Immature natural killer cell (primary cell): ENCODE results near the gene CUBN. TPM values are rescaled to one million over a fixed set of nuclear protein-coding genes. Genes with fewer than 3 reads are reported as not detected.

Source experiments
- DNase-seq, 3 donors: peaks; one replicate each; pipeline ENCODE4 v3.0.0; 2022; ENCODE audit warnings: mixed read lengths in 1 of 3
- H3K27ac Mint-ChIP-seq, 6 donors: one replicate each; pipeline ENCODE4 v1.8.0; 2020; ENCODE audit warnings: mixed read lengths in 6 of 6, mild to moderate bottlenecking in 5 of 6, inconsistent platforms in 4 of 6, moderate library complexity in 3 of 6
- H3K27me3 Mint-ChIP-seq, 3 donors: one replicate each; pipeline ENCODE4 v1.8.0; 2020 to 2021; ENCODE audit warnings: low read depth in 3 of 3, mild to moderate bottlenecking in 3 of 3, mixed read lengths in 3 of 3, moderate library complexity in 3 of 3, inconsistent platforms in 1 of 3
- H3K36me3 Mint-ChIP-seq, 3 donors: one replicate each; pipeline ENCODE4 v1.8.0; 2020; ENCODE audit warnings: mixed read lengths in 3 of 3, inconsistent platforms in 2 of 3, mild to moderate bottlenecking in 2 of 3
- H3K4me1 Mint-ChIP-seq, 2 donors: one replicate each; pipeline ENCODE4 v1.8.0; 2020; ENCODE audit warnings: inconsistent platforms in 2 of 2, mild to moderate bottlenecking in 2 of 2, mixed read lengths in 2 of 2, moderate library complexity in 1 of 2
- H3K4me3 Mint-ChIP-seq, 5 donors: one replicate each; pipeline ENCODE4 v1.8.0; 2020; ENCODE audit warnings: mild to moderate bottlenecking in 5 of 5, mixed read lengths in 5 of 5, inconsistent platforms in 3 of 5, moderate library complexity in 3 of 5
- H3K9me3 Mint-ChIP-seq, 6 donors: one replicate each; pipeline ENCODE4 v1.8.0; 2020; ENCODE audit warnings: mild to moderate bottlenecking in 6 of 6, mixed read lengths in 6 of 6, inconsistent platforms in 4 of 6, moderate library complexity in 3 of 6
- polyA plus RNA-seq, 3 donors: library from polyadenylated mRNA; unstranded; fragments of 300-500 nt; fragmentation: Illumina TruSeq; gene quantifications; one replicate each; pipeline ENCODE4 v1.2.3, GENCODE V29; 2021

Gene CUBN
- polyA plus RNA-seq, 3 donors from 2014 or later: 0.16 to 1.2 TPM; not detected in 1

DNA sequence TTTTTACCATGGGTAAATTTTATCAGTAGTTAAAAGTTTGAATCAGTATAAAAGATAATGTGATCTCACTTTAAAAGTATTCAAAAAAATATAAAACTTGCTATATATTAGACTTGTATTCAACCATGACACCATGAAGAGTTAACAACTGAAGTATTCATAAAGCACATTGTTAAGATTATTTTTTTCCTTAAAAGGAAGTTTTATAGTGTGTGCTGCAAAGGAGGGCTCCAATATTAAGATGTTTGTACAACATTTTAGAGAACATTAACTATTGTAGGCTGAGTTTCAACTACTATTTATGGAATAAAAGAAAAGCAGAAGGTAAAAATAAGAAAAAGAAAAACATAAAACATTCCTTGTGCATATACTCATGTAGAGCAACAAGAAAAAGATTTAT is 24.5 kb upstream of the CUBN start:
- H3K36me3 Mint-ChIP-seq: peaks cover 25 to 38% (median 30%) of the 10 kb centered on the region in 3 donors
- H3K27ac Mint-ChIP-seq: no peak overlapping the region
- H3K9me3 Mint-ChIP-seq: no peaks in the 10 kb centered on the region
- peaks cover 0 to 6% of the 10 kb centered on the region in 2 donors for H3K4me1 Mint-ChIP-seq
- no peak overlapping the region for H3K4me3 Mint-ChIP-seq
- no peaks in the 10 kb centered on the region for H3K27me3 Mint-ChIP-seq
- DNase-seq: no peak

GRCh38 chr10:17153321-17153720 is 23.7 kb upstream of the CUBN start:
- Mint-ChIP-seq H3K27me3 (no peaks in the 10 kb centered on the region), H3K4me1 (peaks cover 0 to 6% of the 10 kb centered on the region in 2 donors), H3K27ac (no peak overlapping the region), H3K4me3 (no peak overlapping the region), H3K9me3 (no peaks in the 10 kb centered on the region), H3K36me3 (peaks cover 25 to 39% (median 30%) of the 10 kb centered on the region in 3 donors)
- DNase-seq: no peak

GRCh38 chr10:17151716-17152115 is 22.1 kb upstream of the CUBN start:
- no peak for DNase-seq
- H3K9me3 Mint-ChIP-seq: no peaks in the 10 kb centered on the region
- H3K4me1 Mint-ChIP-seq: peaks cover 0 to 6% of the 10 kb centered on the region in 2 donors
- H3K4me3 Mint-ChIP-seq: no peak overlapping the region
- H3K27me3 Mint-ChIP-seq: no peaks in the 10 kb centered on the region
- peaks cover 29 to 44% (median 30%) of the 10 kb centered on the region in 3 donors for H3K36me3 Mint-ChIP-seq
- no peak overlapping the region for H3K27ac Mint-ChIP-seq

- DNase-seq: no peak
- H3K36me3 Mint-ChIP-seq: peaks cover 20 to 33% (median 20%) of the 10 kb centered on the region in 3 donors
These were observed 18.4 kb upstream of the CUBN start for GRCh38 chr10:17147884-17148489.

DNA sequence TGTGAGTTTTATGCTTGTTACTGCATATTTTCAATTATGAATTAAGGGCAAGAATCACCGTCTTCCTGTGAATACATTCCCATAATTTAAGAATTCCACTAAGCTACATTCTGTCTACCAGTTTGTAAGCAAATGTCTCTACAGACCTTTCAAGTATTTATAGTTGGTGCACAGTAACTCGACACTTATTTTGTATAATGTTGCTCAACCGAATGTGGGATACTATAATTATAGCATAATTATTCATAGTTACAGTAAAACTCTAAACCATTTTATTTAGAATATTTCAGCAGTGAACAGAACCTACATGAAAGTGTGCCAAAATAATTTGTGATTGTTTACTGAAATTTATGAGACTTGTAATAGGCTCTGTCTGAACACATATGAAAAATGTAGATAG is 17.3 kb upstream of the CUBN start:
- Mint-ChIP-seq H3K36me3 (peaks cover 12 to 29% (median 22%) of the 10 kb centered on the region in 3 donors), H3K4me3 (no peak overlapping the region), H3K9me3 (no peaks in the 10 kb centered on the region), H3K27ac (no peak overlapping the region), H3K27me3 (peaks cover 0 to 4% (median 0%) of the 10 kb centered on the region in 3 donors), H3K4me1 (no peaks in the 10 kb centered on the region)
- no peak for DNase-seq

More at GRCh38 chr10:17147884-17148489, 18.4 kb upstream of the CUBN start:
- H3K9me3 Mint-ChIP-seq: no peaks in the 10 kb centered on the region
- no peak overlapping the region for H3K27ac Mint-ChIP-seq
- peaks cover 0 to 1% (median 0%) of the 10 kb centered on the region in 3 donors for H3K27me3 Mint-ChIP-seq
- H3K4me3 Mint-ChIP-seq: no peak overlapping the region
- no peaks in the 10 kb centered on the region for H3K4me1 Mint-ChIP-seq

DNA sequence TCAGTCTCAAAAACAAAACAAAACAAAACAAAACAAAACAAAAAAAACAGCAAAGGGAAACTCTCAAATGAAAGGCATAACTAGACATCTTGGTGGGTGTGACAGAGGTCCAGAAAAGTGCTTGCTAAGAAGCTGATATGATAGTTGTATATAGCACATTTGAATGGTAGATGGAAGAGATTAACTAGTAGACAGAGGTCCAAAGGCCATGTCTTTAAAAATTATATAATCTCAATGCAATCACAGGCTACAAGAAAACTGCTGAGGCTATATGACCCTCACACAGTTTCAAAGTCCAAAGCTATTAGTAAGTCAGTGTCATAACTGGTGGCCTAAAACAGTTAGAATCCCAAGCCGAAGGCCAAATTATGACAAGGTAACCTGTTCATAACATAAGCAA is 15.6 kb upstream of the CUBN start:
- H3K4me3 Mint-ChIP-seq: no peak overlapping the region
- no peak for DNase-seq
- H3K9me3 Mint-ChIP-seq: peaks cover 0 to 5% (median 0%) of the 10 kb centered on the region in 6 donors
- no peak overlapping the region for H3K27ac Mint-ChIP-seq
- H3K36me3 Mint-ChIP-seq: peaks cover 10 to 23% (median 13%) of the 10 kb centered on the region in 3 donors
- H3K27me3 Mint-ChIP-seq: peaks cover 0 to 4% (median 0%) of the 10 kb centered on the region in 3 donors
- no peaks in the 10 kb centered on the region for H3K4me1 Mint-ChIP-seq

- H3K27ac Mint-ChIP-seq: no peak overlapping the region
- peaks cover 0 to 4% (median 0%) of the 10 kb centered on the region in 3 donors for H3K27me3 Mint-ChIP-seq
- H3K4me1 Mint-ChIP-seq: no peaks in the 10 kb centered on the region
- peaks cover 0 to 5% (median 0%) of the 10 kb centered on the region in 6 donors for H3K9me3 Mint-ChIP-seq
- H3K36me3 Mint-ChIP-seq: peaks cover 10 to 20% (median 12%) of the 10 kb centered on the region in 3 donors
- H3K4me3 Mint-ChIP-seq: no peak overlapping the region
- no peak for DNase-seq
These were observed 15.1 kb upstream of the CUBN start for GRCh38 chr10:17144757-17145156.

- H3K27ac Mint-ChIP-seq: no peak overlapping the region
These were observed 14.4 kb upstream of the CUBN start for GRCh38 chr10:17144032-17144431.

DNA sequence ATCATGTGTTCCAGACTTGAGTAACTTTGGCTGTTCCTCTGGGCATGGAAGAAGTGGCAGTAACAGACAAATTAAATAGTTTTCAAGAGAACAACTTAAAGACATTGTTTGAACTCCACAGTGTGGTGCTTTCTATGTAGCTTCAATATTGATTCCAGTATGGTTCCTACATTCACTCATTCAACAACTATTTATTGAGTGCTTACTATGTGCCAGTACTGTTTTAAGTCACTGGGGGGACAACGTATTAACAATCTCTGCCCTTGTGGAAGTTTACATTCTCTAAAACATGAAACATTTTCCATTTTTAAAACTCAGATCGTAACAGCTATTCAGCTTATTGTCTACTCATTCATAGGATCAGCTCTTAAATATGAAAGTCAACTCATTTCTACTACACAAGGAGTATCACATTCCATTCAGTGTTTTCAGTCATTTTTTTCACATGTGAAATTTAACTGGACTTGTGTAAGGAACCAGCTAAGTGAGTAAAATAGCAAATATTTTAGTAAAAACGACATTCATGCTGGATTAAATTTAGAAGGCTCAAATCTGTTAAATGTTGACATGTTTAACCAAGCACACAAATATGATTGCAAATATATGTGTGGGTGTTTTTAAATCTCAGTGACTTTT is 13.6 kb upstream of the CUBN start:
- H3K9me3 Mint-ChIP-seq: peaks cover 0 to 5% (median 0%) of the 10 kb centered on the region in 6 donors
- no peak overlapping the region for H3K27ac Mint-ChIP-seq
- H3K4me3 Mint-ChIP-seq: no peak overlapping the region
- H3K27me3 Mint-ChIP-seq: peaks cover 0 to 4% (median 0%) of the 10 kb centered on the region in 3 donors
- H3K4me1 Mint-ChIP-seq: no peaks in the 10 kb centered on the region
- peaks cover 9 to 18% (median 12%) of the 10 kb centered on the region in 3 donors for H3K36me3 Mint-ChIP-seq
- DNase-seq: no peak

More at GRCh38 chr10:17144032-17144431, 14.4 kb upstream of the CUBN start:
- Mint-ChIP-seq H3K9me3 (peaks cover 0 to 5% (median 0%) of the 10 kb centered on the region in 6 donors), H3K4me1 (no peaks in the 10 kb centered on the region), H3K27me3 (peaks cover 0 to 4% (median 0%) of the 10 kb centered on the region in 3 donors), H3K36me3 (peaks cover 10 to 20% (median 12%) of the 10 kb centered on the region in 3 donors), H3K4me3 (no peak overlapping the region)
- no peak for DNase-seq

DNA sequence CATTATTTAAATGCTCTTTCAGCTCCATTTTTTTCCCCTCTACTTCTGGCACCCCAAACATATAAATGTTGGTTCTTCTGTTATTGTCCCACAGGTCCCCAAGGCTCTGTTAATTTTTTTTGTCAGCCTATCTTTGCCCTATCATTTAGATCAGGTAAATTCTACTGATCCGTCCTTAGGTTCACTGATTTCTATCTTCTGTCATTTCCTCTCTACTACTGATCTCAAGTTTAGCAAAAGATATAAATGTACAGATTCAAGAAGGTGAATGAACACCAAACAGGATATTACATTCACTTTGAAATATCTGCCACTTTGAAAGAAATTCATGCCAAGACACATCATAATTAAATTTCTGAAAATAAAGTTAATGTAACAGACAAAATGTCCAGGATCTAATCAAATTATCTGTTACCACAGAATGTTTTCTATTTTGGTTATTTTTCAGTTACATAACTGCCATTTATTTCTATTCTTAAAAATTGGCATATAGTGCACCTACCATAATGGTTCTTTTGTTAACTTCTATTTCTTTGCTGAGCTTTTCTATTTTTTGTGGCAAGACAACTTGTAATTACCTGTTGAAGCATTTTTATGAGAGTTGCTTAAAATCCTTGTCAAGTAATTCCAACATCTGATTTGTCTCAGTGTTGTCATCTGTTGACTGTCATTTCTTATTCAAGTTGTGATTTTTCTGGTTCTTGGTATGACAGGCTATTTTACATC is 12.1 kb upstream of the CUBN start:
- no peak for DNase-seq
- H3K36me3 Mint-ChIP-seq: peaks cover 5 to 12% (median 9%) of the 10 kb centered on the region in 3 donors
- H3K27ac Mint-ChIP-seq: no peak overlapping the region
- H3K27me3 Mint-ChIP-seq: peaks cover 0 to 4% (median 0%) of the 10 kb centered on the region in 3 donors
- H3K9me3 Mint-ChIP-seq: peaks cover 0 to 5% (median 0%) of the 10 kb centered on the region in 6 donors
- no peak overlapping the region for H3K4me3 Mint-ChIP-seq
- H3K4me1 Mint-ChIP-seq: no peaks in the 10 kb centered on the region

DNA sequence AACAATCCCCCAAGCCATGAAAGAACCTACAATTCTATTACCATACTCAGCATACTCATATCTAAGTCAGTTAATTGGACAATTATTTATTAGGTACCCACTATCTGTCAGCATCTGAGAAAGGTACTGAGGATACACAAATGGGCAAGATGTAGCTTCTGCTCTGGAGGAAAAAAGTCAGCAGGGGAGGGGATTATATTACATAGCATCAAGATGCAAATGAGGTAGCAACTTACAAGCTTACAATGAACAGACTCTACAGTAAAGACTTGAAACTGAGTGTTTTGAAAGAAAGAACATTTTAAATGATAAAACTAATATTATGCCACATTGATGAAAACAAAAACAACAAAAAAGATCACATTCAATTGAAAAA is 10.8 kb upstream of the CUBN start:
- Mint-ChIP-seq H3K27me3 (peaks cover 0 to 4% (median 0%) of the 10 kb centered on the region in 3 donors), H3K4me3 (no peak overlapping the region), H3K36me3 (peaks cover 5 to 12% (median 9%) of the 10 kb centered on the region in 3 donors), H3K9me3 (peaks cover 0 to 5% (median 0%) of the 10 kb centered on the region in 6 donors), H3K27ac (no peak overlapping the region), H3K4me1 (no peaks in the 10 kb centered on the region)
- no peak for DNase-seq

DNA sequence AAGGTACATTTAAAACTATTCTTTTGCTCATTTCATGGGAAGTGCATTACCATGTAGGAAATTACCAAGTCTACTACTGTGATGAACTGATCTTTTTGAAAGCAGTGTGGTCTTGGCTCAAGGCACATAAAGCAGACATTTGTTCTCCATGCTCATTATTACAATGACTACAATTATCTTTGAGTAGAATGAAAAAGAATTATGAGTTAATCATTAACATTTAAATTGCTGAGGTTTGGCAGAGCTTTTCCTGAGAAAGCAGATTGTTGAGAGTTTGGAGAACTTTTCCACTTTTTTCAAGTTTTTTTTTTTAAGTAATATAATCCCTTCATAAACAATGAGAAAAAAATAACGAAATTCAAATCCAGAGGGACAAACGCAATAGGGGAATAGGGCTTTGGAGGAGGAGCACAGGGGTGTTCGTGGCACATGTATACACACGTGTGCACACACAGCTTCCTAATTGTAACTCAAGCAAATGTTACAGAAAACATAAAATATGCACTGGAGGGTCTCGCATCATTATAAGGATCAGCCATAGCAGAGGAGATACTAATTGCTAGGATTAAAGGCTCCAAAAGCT is 8.9 kb upstream of the CUBN start:
- DNase-seq: no peak

DNA sequence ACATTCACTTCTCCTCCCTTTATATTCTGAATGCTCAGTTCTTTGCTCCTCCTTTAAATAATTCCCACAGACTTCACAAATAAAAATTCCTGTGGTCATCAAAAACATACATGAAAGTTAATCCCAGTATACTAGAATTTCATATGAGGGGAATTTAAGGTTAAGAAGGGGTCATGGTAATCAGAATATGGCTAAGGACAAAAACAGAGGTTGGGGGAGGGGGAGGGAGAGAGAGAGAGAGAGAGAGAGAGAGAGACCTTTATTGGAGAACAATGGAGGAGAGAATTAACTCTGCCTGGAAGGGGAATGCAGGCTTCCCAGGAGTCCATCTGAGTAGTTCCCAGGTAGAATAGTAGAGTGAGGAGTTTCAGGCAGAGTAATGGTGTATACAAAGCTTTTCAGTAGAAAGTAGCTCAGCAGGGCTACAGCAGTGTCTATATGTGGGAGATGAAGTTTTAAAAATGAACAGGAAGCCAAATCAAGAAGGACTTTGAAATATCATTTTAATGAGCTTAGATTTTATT is 5.2 kb upstream of the CUBN start:
- DNase-seq: no peak
- no peaks in the 10 kb centered on the region for H3K4me1 Mint-ChIP-seq
- H3K27me3 Mint-ChIP-seq: no peaks in the 10 kb centered on the region
- H3K9me3 Mint-ChIP-seq: peaks cover 0 to 2% (median 0%) of the 10 kb centered on the region in 6 donors
- H3K27ac Mint-ChIP-seq: no peak overlapping the region
- no peak overlapping the region for H3K4me3 Mint-ChIP-seq
- H3K36me3 Mint-ChIP-seq: peaks cover 0 to 3% (median 2%) of the 10 kb centered on the region in 3 donors

More for the DNA sequence above, 8.9 kb upstream of the CUBN start:
- Mint-ChIP-seq H3K9me3 (peaks cover 0 to 5% (median 0%) of the 10 kb centered on the region in 6 donors), H3K27ac (no peak overlapping the region), H3K4me1 (no peaks in the 10 kb centered on the region), H3K36me3 (peaks cover 5 to 9% (median 9%) of the 10 kb centered on the region in 3 donors), H3K27me3 (peaks cover 0 to 2% (median 0%) of the 10 kb centered on the region in 3 donors), H3K4me3 (no peak overlapping the region)
